HG02973 (cell line): ENCODE results near the gene C17orf58.
"Not testable (repeated sequence)": the region's sequence is repeated elsewhere in the genome, so short reads cannot be mapped to it uniquely, and the experiment has no call there.

Experiments used
- ATAC-seq: cut with Tn5 transposase; IDR thresholded peaks from one replicate; pipeline ENCODE4 v1.9.1; 2021; ENCODE audit warnings: moderate library complexity; ENCODE audit not compliant: unreplicated experiment

C17orf58 gene

DNA sequence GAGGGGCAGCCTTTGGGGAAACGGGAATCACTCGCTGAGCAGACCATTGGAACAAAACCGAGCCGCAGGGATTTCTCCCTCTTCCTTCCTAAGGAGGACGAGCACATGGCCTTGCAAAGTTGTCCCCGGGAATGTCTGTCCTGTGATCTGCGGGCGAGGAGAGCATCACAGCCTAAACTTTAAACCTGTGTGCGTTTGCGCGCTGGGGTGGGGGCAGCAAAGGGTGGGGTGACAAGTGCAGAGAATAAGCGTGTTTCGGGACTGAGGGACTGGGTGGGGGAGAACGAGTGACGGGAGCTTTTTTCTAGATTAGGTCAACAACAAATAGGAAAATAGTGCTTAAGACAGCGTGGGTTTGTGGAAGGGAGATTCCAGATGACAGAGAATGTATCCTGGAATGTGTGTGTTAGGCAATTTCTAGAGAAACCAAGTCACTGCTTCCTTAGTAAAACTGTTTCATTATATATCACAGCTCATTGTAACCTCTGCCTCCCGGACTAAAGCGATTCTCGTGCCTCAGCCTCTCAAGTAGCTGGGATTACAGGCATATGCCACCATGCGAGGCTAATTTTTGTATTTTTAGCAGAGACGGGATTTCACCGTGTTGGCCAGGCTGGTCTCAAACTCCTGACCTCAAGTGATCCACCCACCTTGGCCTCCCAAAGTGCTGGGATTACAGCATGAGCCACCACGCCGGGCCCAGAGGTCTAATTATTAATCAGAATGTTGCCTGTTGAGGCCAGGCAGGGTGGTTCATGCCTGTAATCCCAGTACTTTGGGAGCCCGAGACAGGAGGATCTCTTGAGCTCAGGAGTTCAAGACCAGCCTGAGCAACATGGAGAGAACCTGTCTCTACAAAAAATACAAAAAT, at the start of gene C17orf58:
Gene C17orf58, minus strand, starts transcription at position 169 of the 871 bp plus-strand sequence. CDS start 271 bp downstream, outside the sequence.
- ATAC-seq, result not testable (repeated sequence)

DNA sequence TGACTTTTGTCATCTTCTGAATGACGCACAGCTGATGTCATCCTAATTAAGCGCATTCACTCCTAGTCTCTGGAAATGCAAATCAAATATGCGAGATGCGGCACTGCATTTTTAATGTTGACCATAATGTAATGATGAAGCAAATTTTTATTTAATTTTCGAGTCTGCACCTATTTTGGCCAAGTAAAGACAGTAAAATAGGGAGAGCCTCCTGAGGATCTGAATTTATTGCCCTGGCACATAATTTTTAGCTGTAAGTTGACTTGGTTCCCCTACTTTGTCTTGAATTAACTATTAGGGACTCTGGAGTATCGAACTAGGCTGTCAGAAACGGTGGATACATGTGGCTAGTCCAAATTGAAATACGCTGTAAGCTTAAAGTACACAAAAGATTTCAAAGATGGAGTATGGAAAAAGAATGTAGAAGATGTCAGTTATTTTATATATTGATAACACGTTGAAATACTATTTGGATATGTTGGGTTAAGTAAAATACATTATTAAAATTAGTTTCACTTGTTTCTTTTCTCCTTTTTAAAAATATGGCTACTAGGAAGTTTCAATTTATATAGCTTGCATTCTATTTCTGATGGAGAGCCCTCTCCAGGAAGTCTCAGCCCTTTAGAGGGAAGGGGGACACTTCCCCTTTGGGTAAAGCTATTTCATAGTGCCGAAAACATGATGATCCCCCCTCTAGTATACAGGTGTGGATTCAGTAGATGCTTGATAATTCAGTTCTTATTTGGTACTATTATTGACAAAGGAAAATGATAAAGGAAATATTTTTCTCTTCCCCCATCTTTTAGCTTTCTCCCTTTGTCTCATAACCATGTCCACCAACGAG, 40.3 kb upstream of the C17orf58 start:
- no peak for ATAC-seq

DNA sequence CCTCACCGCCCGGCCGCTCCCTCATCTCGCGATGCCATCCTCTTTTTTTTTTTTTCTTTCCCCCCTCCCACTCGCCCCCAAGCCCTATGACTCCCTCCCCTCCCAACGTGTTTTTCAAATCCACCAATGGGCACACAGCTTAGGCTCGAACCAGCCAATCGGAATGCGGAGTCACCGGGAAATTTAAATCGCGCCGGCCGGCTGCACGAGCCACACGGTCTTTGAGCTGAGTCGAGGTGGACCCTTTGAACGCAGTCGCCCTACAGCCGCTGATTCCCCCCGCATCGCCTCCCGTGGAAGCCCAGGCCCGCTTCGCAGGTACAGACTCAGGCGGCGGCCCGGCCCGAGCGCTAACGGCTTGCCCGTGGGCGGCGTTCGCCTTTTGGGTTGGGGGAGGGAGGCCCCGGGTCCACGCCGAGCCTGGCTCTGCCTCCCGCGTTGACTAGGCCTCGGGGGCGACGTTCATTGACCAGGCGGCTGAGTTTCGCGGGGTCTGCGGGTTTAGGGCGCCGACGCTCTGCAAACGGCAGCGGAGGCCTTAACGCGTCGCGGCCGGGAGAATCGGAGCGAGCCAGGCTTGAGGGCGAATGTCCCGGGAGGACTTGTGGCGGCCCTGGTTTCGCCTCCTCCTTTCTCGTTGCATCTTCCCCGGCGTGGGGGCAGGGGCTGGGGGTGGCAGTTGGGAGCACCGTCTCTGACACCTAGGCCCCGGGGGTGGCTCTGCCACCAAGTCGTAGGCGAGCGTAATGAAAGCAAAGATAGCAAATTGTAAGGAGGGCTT, 39.4 kb upstream of the C17orf58 start, which contains the start of gene KPNA2:
Gene KPNA2, plus strand, starts transcription at position 213 of the 781 bp plus-strand sequence. CDS start 1,398 bp downstream, outside the sequence.
- ATAC-seq, result peak; percentile 84

DNA sequence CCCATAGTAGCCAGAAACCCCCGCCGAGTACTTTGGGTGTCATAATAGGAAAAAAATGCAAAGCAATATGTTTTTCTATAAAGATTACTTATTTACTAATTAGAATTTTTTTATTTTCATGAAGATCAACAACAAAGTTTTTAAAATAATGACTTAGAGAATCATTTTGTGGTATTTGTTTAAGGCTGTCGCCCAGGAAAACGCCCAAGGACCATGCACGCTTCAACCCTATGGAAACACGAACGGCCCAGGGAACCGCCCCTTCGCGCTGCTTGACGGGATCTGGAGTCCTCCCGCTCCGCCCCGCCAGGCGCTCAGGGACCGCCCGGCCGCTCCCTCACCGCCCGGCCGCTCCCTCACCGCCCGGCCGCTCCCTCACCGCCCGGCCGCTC, 38.9 kb upstream of the C17orf58 start:
- ATAC-seq, result peak; percentile 94

DNA sequence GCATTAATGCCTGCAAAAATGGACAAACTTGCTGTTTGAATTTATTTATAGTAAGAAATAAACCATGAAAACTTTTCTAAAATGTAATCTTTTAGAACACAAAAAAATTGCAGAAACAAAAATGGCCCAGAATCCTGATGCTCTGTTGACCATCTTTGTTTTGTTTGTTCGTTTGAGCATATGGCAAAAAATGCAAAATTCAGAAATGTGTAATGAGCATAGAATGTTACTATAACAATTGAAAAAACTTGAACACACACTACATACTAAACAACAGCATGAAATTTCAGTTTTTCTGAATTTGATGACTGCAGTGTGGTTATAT, 38.1 kb upstream of the C17orf58 start:
- ATAC-seq, result no peak

- no peak for ATAC-seq
These were observed 37.6 kb upstream of the C17orf58 start for GRCh38 chr17:68033636-68034451.

GRCh38 chr17:68029512-68030215, 33.4 kb upstream of the C17orf58 start:
- ATAC-seq, result no peak

- ATAC-seq, result not testable (repeated sequence)
These were observed 26.3 kb upstream of the C17orf58 start for GRCh38 chr17:68022547-68022946.

GRCh38 chr17:68021963-68022362, 25.7 kb upstream of the C17orf58 start:
- ATAC-seq, result no peak

DNA sequence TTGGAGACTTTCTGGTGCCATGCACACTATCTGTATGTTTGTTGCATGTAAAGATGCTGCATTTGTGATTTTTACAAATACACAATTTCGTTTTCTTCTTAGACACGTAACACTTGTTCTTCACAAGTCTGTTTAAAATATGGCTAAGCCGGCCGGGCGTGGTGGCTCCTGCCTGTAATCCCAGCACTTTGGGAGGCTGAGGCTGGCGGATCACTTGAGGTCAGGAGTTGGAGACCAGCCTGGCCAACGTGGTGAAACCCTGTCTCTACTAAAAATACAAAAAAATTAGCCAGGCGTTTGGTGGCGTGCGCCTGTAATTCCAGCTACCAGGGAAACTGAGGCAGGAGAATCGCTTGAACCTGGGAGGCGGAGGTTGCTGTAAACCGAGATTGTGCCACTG, 24.5 kb upstream of the C17orf58 start:
- ATAC-seq, result not testable (repeated sequence)

DNA sequence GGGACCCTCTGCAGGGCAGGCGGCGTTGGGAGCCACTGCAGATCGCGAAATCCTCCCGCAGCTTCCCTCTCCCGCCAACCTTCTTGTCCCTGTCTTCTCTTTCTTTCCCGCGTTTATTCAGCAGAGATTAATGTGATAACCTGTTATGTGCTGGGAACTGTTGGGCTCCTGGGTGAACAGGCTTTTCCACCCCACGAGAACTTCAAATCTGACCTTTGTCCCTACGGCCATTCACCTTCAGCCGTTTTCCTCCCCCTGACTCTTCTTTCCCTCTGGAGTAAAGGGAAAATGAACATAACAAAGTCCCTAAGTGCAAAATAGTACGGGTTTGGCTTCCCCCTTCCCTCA, 24.1 kb upstream of the C17orf58 start:
- peak; percentile 13 for ATAC-seq

DNA sequence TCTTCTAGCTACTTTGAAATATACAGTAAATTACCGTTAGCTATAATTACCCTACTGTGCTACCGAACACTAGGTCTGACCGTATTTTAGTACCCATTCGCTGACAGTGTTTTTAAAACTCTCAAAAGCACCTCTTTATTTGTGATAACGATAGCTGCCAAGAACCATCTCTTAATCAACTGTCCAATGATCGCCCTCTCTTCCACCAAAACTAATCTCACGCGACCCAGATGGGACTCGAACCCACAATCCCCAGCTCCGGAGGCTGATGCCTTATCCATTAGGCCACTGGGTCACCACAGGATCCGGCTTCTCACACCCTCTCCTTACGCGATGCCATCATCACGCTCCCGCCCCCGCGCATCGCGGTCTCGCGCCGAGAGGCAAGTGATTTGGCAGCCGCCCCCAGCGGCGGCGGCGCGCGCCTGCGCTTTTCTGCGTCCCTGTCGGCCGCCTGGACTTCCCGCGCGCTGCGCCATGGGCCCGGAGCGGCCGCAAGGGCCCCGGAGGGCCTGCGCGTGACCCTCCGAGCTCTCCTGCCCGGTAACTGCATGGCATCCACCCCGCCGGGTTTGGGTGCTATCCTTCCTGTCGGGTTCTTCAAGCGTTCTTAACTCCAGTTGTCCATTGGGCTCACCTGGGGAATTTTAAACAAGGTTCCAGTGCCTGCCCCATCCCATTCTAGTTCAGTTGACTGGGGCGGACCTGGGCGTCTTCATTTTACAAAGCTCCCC, 23.6 kb upstream of the C17orf58 start:
- peak; percentile 86 for ATAC-seq

- ATAC-seq, result no peak
These were observed 23.0 kb upstream of the C17orf58 start for GRCh38 chr17:68019336-68019674.

- not testable (repeated sequence) for ATAC-seq
These were observed 22.2 kb upstream of the C17orf58 start for GRCh38 chr17:68018493-68018892.

DNA sequence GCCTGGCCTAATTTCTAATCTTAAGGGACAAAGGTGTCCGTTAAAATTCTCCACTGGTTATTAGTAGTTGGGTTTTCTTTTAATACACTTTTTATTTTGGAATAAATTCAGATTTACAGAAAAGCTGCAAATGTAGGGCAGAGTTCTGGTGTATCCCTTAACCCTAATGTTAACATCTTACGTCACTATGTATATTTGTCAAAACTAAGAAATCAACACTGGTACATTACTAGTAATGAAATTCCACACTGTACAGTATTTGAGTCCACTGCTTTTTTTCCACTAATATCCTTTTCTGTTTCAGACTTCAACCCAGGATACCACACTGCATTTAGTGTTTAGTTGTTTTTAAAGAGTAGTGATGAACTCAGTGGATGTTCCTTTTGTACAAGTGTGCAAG, 20.6 kb upstream of the C17orf58 start:
- ATAC-seq, result no peak

DNA sequence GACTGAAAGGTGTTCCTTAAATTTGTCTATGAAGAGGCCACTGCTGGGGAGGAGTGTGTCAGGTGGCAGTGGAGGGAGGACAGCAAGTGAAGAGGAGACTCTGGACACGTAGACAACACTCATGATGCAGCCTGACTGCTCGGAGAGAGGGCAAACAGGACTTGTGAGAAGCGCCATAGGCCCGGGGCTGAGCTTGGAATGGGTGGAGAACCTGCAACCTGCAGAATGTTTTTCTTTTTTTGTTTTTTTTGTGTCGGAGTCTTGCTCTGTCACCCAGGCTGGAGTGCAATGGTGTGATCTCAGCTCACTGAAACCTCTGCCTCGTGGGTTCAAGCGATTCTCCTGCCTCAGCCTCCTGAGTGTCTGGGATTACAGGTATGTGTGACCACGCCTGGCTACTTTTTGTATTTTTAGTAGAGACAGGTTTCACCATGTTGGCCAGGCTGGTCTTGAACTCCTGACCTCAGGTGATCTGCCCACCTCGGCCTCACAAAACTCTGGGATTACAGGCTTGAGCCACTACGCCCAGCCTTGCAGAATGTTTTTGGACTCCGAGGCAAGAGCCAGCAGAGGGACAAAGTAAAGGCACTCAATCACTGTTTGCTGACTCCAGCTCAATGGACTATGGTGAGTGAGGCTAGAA, 18.9 kb upstream of the C17orf58 start:
- no peak for ATAC-seq

DNA sequence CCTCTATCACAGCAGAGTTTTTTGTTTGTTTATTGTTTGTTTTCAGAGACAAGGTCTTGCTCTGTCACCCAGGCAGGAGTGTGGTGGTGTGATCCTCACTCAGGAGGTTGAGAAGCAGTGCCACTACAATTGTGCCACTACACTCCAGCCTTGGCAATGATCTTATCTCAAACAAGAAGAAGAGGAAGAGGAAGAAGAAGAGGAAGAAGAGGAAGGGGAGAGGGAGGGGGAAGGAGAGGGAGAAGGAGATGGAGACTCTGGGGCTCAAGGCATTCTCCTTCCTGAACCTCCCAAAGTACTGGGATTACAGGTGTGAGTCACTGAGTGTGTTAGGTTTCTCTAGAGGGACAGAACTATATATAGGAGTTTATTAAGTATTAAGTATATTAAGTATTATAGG, 17.1 kb upstream of the C17orf58 start:
- no peak for ATAC-seq

GRCh38 chr17:68011199-68011665, 15.0 kb upstream of the C17orf58 start:
- no peak for ATAC-seq
